A549 (cell line): ENCODE measurements around the gene GNAT2. TPM values are rescaled to one million over a fixed set of nuclear protein-coding genes. Genes with fewer than 3 reads are reported as not detected.
"Not testable (repeated sequence)": the region's sequence is repeated elsewhere in the genome, so short reads cannot be mapped to it uniquely, and the experiment has no call there.

ENCODE experiments used
- ATAC-seq, 2 experiments: fragments of 200-7000 bp in 1 of 2; fragments of >200 bp in 1 of 2; cut with Nextera tagmentation in 1 of 2; cut with Tn5 transposase in 1 of 2; 3 replicates each; pipeline versions ENCODE4 v1.8.0 to v1.9.1; 2018 to 2020; ENCODE audit warnings: mild to moderate bottlenecking in 1 of 2, moderate library complexity in 1 of 2
- CTCF ChIA-PET: fragments of 300-600 bp; sonication (Branson Sonifier 250); formaldehyde crosslinking; extraction: SDS; loops from one replicate; lab custom pipeline; 2021; ENCODE audit warnings: antibody characterized with exemption, inconsistent platforms; lab: Yijun Ruan, JAX
- POLR2A ChIA-PET: fragments of 350-600 bp; formaldehyde crosslinking; extraction: SDS; loops from one replicate; lab custom pipeline; 2021; ENCODE audit warnings: antibody characterized with exemption, inconsistent platforms; lab: Yijun Ruan, JAX
- DNase-seq, 2 experiments: peaks; one replicate each; pipeline versions ENCODE4 v3.0.0 to v3.0.0-alpha.2; 2011 to 2016; ENCODE audit warnings: low read depth in 1 of 2, low spot score in 1 of 2
- FAIRE-seq: peaks from 2 replicates; lab custom pipeline; 2011; peaks lifted over from hg19 to GRCh38; lab: Jason Lieb, UNC
- H3K27ac ChIP-seq, 2 experiments: fragments of >200 bp; sonication (Bioruptor Twin); formaldehyde crosslinking; 3 replicates each; pipeline ENCODE4 v1.5.1; 2016 to 2017
- H3K4me1 ChIP-seq: fragments of >200 bp; sonication (Bioruptor Twin); formaldehyde crosslinking; 3 replicates; pipeline ENCODE4 v1.6.1; 2016
- H3K4me2 ChIP-seq: fragments of >200 bp; sonication (Bioruptor Twin); formaldehyde crosslinking; 3 replicates; pipeline ENCODE4 v1.6.1; 2016
- H3K4me3 ChIP-seq: fragments of >200 bp; sonication (Bioruptor Twin); formaldehyde crosslinking; 3 replicates; pipeline ENCODE4 v1.5.1; 2016
- H3K9me3 ChIP-seq: fragments of >200 bp; sonication (Bioruptor Twin); formaldehyde crosslinking; 3 replicates; pipeline ENCODE4 v1.6.1; 2016
- CBX2 ChIP-seq: fragments of 200-600 bp; sonication (generic); IDR thresholded peaks from 2 replicates; pipeline ENCODE4 v1.6.1; 2016; ENCODE audit warnings: low read depth, mild to moderate bottlenecking, borderline replicate concordance
- CHD4 ChIP-seq: fragments of 200-600 bp; sonication (generic); IDR thresholded peaks from 2 replicates; pipeline ENCODE4 v1.6.1; 2016; ENCODE audit warnings: antibody characterized with exemption, mild to moderate bottlenecking, borderline replicate concordance
- EHMT2 ChIP-seq: fragments of 200-600 bp; sonication (generic); IDR thresholded peaks from 2 replicates; pipeline ENCODE4 v1.6.1; 2016; ENCODE audit warnings: antibody characterized with exemption, low read depth, mild to moderate bottlenecking, moderate library complexity
- EP300 ChIP-seq, 2 experiments: fragments of >200 bp; sonication (Bioruptor Twin); formaldehyde crosslinking; IDR thresholded peaks; 2 replicates in 1 of 2; 3 replicates in 1 of 2; pipeline ENCODE4 v1.6.1; 2016 to 2017
- FOSB ChIP-seq: fragments of 250-450 bp; sonication (Bioruptor Pico); IDR thresholded peaks from 2 replicates; pipeline ENCODE4 v1.5.0; 2020; ENCODE audit warnings: mild to moderate bottlenecking, moderate library complexity
- FOXS1 ChIP-seq: fragments of 250-450 bp; sonication (Bioruptor Pico); IDR thresholded peaks from 2 replicates; pipeline ENCODE4 v1.5.0; 2020; ENCODE audit warnings: mild to moderate bottlenecking, moderate library complexity
- GATA3 ChIP-seq: IDR thresholded peaks from 2 replicates; pipeline ENCODE4 v1.6.1; 2012; ENCODE audit warnings: borderline replicate concordance
- HOXA7 ChIP-seq: fragments of 250-450 bp; sonication (Bioruptor Pico); IDR thresholded peaks from 2 replicates; pipeline ENCODE4 v1.5.0; 2020; ENCODE audit warnings: mild to moderate bottlenecking, moderate library complexity
- HOXB13 ChIP-seq: fragments of 250-450 bp; sonication (Bioruptor Pico); IDR thresholded peaks from 2 replicates; pipeline ENCODE4 v1.5.0; 2020; ENCODE audit warnings: low read depth, mild to moderate bottlenecking, moderate library complexity
- JUNB ChIP-seq: fragments of >200 bp; sonication (Bioruptor Twin); formaldehyde crosslinking; IDR thresholded peaks from 2 replicates; pipeline ENCODE4 v1.6.1; 2016
- KDM5A ChIP-seq: fragments of 200-600 bp; sonication (generic); IDR thresholded peaks from 2 replicates; pipeline ENCODE4 v1.6.1; 2016; ENCODE audit warnings: antibody characterized with exemption, mild to moderate bottlenecking
- MAFK ChIP-seq: fragments of 450-650 bp; IDR thresholded peaks from 2 replicates; pipeline ENCODE4 v1.6.1; 2014; ENCODE audit not compliant: partially characterized antibody
- NPAS2 ChIP-seq: fragments of 250-450 bp; sonication (Bioruptor Pico); IDR thresholded peaks from 2 replicates; pipeline ENCODE4 v1.8.0; 2022; ENCODE audit warnings: mild to moderate bottlenecking, moderate library complexity, borderline replicate concordance
- PBX3 ChIP-seq: IDR thresholded peaks from 2 replicates; pipeline ENCODE4 v1.6.1; 2012
- POLR2A ChIP-seq: IDR thresholded peaks from 2 replicates; pipeline ENCODE4 v1.6.1; 2012; ENCODE audit warnings: mild to moderate bottlenecking, low read length
- RCOR1 ChIP-seq: fragments of 150-350 bp; IDR thresholded peaks from 2 replicates; pipeline ENCODE4 v1.6.1; 2014; ENCODE audit warnings: antibody characterized with exemption, low read length, low read depth
- REST ChIP-seq: fragments of 200-600 bp; sonication (generic); IDR thresholded peaks from 2 replicates; pipeline ENCODE4 v1.6.1; 2016; ENCODE audit warnings: antibody characterized with exemption, mild to moderate bottlenecking, moderate library complexity
- SMC3 ChIP-seq: fragments of >200 bp; sonication (Bioruptor Twin); formaldehyde crosslinking; IDR thresholded peaks from 3 replicates; pipeline ENCODE4 v1.6.1; 2018; ENCODE audit warnings: inconsistent platforms
- ZFP36 ChIP-seq: fragments of 450-650 bp; IDR thresholded peaks from 2 replicates; pipeline ENCODE4 v1.6.1; 2014; ENCODE audit warnings: borderline replicate concordance; ENCODE audit not compliant: partially characterized antibody
- ZNF302 ChIP-seq: fragments of 250-450 bp; sonication (Bioruptor Pico); IDR thresholded peaks from 2 replicates; pipeline ENCODE4 v1.9.0; 2021; ENCODE audit warnings: inconsistent platforms, mild to moderate bottlenecking, moderate library complexity
- ZSCAN20 ChIP-seq: fragments of 250-450 bp; sonication (Bioruptor Pico); IDR thresholded peaks from 2 replicates; pipeline ENCODE4 v1.8.0; 2022; ENCODE audit warnings: mild to moderate bottlenecking, moderate library complexity
- whole genome bisulfite sequencing: methylation state at CpG from one replicate; pipeline ENCODE4 v1.1.6; 2017; ENCODE audit errors: missing lambda C conversion rate; 5-methylcytosine and 5-hydroxymethylcytosine counted together
- polyA plus RNA-seq, 4 experiments: library from polyadenylated mRNA; depleted of rRNA in 3 of 4; stranded (reverse); fragments of >200 nt; fragmentation: RNase III in 1 of 4; extraction: RNeasy Plus Mini Kit Qiagen cat#74134 plus additional on column Dnase treatment in 1 of 4; gene quantifications; 2 replicates in 3 of 4; 3 replicates in 1 of 4; pipeline ENCODE4 v1.2.3, GENCODE V29; 2011 to 2017
- TF ChIP-seq, protein P1 (sequence below): fragments of >200 bp; sonication (Bioruptor Twin); formaldehyde crosslinking; IDR thresholded peaks from 2 replicates; pipeline ENCODE4 v1.6.1; 2016

The GNAT2 gene
- polyA plus RNA-seq, 2 of the 4 experiments (the other 2 are of a cell fraction): 0.16 to 0.25 TPM

DNA sequence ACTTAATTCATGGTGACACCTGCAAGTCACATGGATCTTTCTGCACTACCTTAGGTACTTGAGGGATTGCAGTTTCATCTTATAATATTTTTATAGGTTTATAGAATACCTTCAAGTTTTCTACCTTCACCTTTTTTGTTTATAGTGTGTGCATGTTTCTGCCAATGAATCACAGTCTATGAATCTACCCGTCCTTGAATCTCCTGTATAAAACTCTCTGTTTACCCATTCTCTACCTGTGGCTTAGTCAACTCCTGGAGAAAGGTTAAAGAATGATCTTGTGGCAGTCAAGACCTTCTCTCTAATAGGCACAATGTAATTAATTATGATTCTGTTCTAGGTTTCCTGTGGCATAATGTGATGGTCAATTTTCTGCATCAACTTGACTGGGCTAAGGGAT is 45.3 kb upstream of the GNAT2 start:
- Histone ChIP-seq H3K4me2 (no peak overlapping the region), H3K4me1 (peaks cover 4% of the 10 kb centered on the region; the same call in 1 of the 3 replicates), H3K9me3 (no peaks in the 10 kb centered on the region), H3K4me3 (no peak overlapping the region), H3K27ac (no peak overlapping the region)
- no peak for DNase-seq
- CTCF ChIA-PET: no interaction called here
- ATAC-seq: no peak
- no peak for FAIRE-seq
- TF ChIP-seq CBX2: no peak
- no peak for TF ChIP-seq MAFK
- TF ChIP-seq HOXA7 (CRISPR knock-in tag): no peak
- no peak for TF ChIP-seq FOSB (CRISPR knock-in tag)
- TF ChIP-seq RCOR1: no peak
- no peak for TF ChIP-seq POLR2A
- no peak for TF ChIP-seq ZNF302 (CRISPR knock-in tag)
- no peak for TF ChIP-seq KDM5A
- no peak for TF ChIP-seq ZSCAN20 (CRISPR knock-in tag)
- no peak for TF ChIP-seq FOXS1 (CRISPR knock-in tag)
- no peak for TF ChIP-seq REST
- TF ChIP-seq SMC3: no peak
- TF ChIP-seq EHMT2: no peak
- POLR2A ChIA-PET: no interaction called here
- WGBS: 76% methylated on average over 1 of the region's 1 CpG

DNA sequence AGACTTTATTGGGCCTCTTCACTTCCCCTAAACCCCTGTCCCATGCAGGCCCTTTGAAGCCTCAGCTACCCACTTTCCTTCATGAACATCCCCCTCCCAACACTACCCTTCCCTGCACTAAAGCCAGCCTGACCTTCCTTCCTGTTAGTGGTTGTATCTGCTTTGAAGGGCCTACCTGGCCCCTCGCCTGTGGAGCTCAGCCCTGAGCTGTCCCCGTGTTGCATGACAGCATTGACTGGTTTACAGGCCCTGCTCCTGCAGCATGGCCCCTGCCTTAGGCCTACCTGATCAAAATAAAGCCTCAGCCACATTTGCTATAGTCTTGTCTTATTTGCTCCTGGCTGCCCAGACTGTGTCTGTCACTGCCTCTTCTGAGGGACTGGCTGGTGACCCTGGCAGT is 42.0 kb upstream of the GNAT2 start:
- DNase-seq (no peak), ATAC-seq (no peak), FAIRE-seq (no peak)
- peaks cover 4% of the 10 kb centered on the region; the same call in 1 of the 3 replicates for H3K4me1 ChIP-seq
- ChIA-PET POLR2A (no interaction called here), CTCF (interaction anchor here (0.6 to 3.9 kb wide), 8 partner anchors 12 to 351 kb away, joined by 3 to 10 read pairs (median 4); no protein-coding TSS in a partner anchor)
- TF ChIP-seq, protein P1, sequence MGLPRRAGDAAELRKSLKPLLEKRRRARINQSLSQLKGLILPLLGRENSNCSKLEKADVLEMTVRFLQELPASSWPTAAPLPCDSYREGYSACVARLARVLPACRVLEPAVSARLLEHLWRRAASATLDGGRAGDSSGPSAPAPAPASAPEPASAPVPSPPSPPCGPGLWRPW: no peak
- no peak for TF ChIP-seq EP300 (IDR thresholded peaks at IDR 0.05)
- no peak for TF ChIP-seq HOXB13
- TF ChIP-seq GATA3: no peak
- no peak for TF ChIP-seq JUNB
- no peak for TF ChIP-seq CHD4
- no peak for TF ChIP-seq NPAS2 (CRISPR knock-in tag)
- no peak for TF ChIP-seq ZFP36
- TF ChIP-seq PBX3: no peak
- no peaks in the 10 kb centered on the region for H3K9me3 ChIP-seq
- 72% methylated on average over 2 of the region's 2 CpGs for WGBS
- H3K27ac ChIP-seq: no peak overlapping the region
- H3K4me3 ChIP-seq: no peak overlapping the region
- H3K4me2 ChIP-seq: no peak overlapping the region

DNA sequence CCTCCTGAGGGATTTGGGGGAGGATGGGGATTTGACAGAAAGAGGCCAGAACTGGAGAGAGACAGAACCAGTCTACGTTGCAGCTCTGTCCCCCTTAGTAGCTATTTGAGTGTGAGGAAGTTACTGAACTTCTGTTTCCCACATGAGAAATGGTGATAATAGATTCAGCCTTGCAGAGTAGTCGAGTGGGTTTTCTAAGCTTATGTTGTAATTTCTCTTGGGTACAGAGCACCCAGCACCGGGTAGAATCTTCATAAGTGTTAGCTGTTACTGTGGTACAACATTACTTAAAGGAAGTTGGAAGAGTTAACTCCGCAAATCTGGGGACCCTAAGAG is 41.2 kb upstream of the GNAT2 start:
- H3K27ac ChIP-seq, POLR2A ChIA-PET, FAIRE-seq, H3K4me2 ChIP-seq, H3K4me1 ChIP-seq, H3K4me3 ChIP-seq, H3K9me3 ChIP-seq, DNase-seq, ATAC-seq: not testable (repeated sequence)
- WGBS: 78% methylated on average over 3 of the region's 4 CpGs
- CTCF ChIA-PET: interaction anchor here (3.9 kb wide), 1 partner anchor 21 kb away, joined by 9 read pairs; no protein-coding TSS in a partner anchor
